DOHH2 (cell line): ENCODE measurements around the gene C22orf23.

Experiments
- H3F3A ChIP-seq: fragments of 200-600 bp; sonication (generic), shearing (Covaris generic); 2 replicates; pipeline ENCODE4 v1.6.0; 2016; ENCODE audit warnings: antibody characterized with exemption, mild to moderate bottlenecking; ENCODE audit not compliant: control insufficient read depth, insufficient read depth
- H3K27ac ChIP-seq: fragments of 200-600 bp; sonication (generic); 2 replicates; pipeline ENCODE4 v1.5.1; 2014; ENCODE audit warnings: low read depth, mild to moderate bottlenecking, low read length, moderate library complexity
- H3K27me3 ChIP-seq: fragments of 200-600 bp; sonication (generic); 2 replicates; pipeline ENCODE4 v1.6.1; 2014; ENCODE audit warnings: mild to moderate bottlenecking, low read length, mixed read lengths; ENCODE audit not compliant: control insufficient read depth
- H3K36me3 ChIP-seq: fragments of 200-600 bp; sonication (generic); 2 replicates; pipeline ENCODE4 v1.6.1; 2014; ENCODE audit warnings: mild to moderate bottlenecking, low read length, moderate library complexity, mixed read lengths; ENCODE audit not compliant: control insufficient read depth
- H3K4me1 ChIP-seq: fragments of 200-600 bp; sonication (generic); 2 replicates; pipeline ENCODE4 v1.6.1; 2014; ENCODE audit warnings: mild to moderate bottlenecking, low read length, mixed read lengths; ENCODE audit not compliant: control insufficient read depth
- H3K4me2 ChIP-seq: fragments of 200-600 bp; sonication (generic); 2 replicates; pipeline ENCODE4 v1.6.0; 2014; ENCODE audit warnings: mild to moderate bottlenecking, low read length, moderate library complexity
- H3K4me3 ChIP-seq: fragments of 200-600 bp; sonication (generic); 2 replicates; pipeline ENCODE4 v1.5.1; 2014; ENCODE audit warnings: mild to moderate bottlenecking, low read length, mixed read lengths
- H3K79me2 ChIP-seq: fragments of 200-600 bp; sonication (generic); 2 replicates; pipeline ENCODE4 v1.6.1; 2014; ENCODE audit warnings: mild to moderate bottlenecking, low read length, mixed read lengths; ENCODE audit not compliant: control insufficient read depth
- H3K9me2 ChIP-seq: fragments of 200-600 bp; sonication (generic); replicated peaks from 2 replicates; pipeline ENCODE4 v1.6.1; 2014; ENCODE audit warnings: mild to moderate bottlenecking, low read length, mixed read lengths; ENCODE audit not compliant: control insufficient read depth
- H3K9me3 ChIP-seq: fragments of 200-600 bp; sonication (generic); 2 replicates; pipeline ENCODE4 v1.6.1; 2014; ENCODE audit warnings: antibody characterized with exemption, low read length, mixed read lengths; ENCODE audit not compliant: control insufficient read depth, insufficient read depth
- H4K20me1 ChIP-seq: fragments of 200-600 bp; sonication (generic); 2 replicates; pipeline ENCODE4 v1.6.0; 2014; ENCODE audit warnings: low read depth, mild to moderate bottlenecking, antibody characterized with exemption, low read length, moderate library complexity; ENCODE audit not compliant: control insufficient read depth, insufficient read depth
- CTCF ChIP-seq: fragments of 200-600 bp; sonication (generic); IDR thresholded peaks from one replicate; pipeline ENCODE4 v1.5.1; 2014; ENCODE audit warnings: antibody characterized with exemption, mild to moderate bottlenecking, low read depth, low read length; ENCODE audit not compliant: poor library complexity, severe bottlenecking
- EZH2phosphoT487 ChIP-seq: fragments of 200-600 bp; sonication (generic); IDR thresholded peaks from 2 replicates; pipeline ENCODE4 v1.6.1; 2017; ENCODE audit warnings: borderline replicate concordance, mild to moderate bottlenecking, antibody characterized with exemption, low read length, moderate library complexity, mixed read lengths

Gene C22orf23

GRCh38 chr22:37893583-37893983, 59.8 kb downstream of the C22orf23 start:
- no peak for TF ChIP-seq EZH2phosphoT487
- no peak for TF ChIP-seq CTCF
- no peaks in the 10 kb centered on the region for H3K27me3 ChIP-seq
- H3K36me3 ChIP-seq, result peaks cover 28% of the 10 kb centered on the region
- H3K9me2 ChIP-seq, result no peaks in the 10 kb centered on the region
- no peak overlapping the region for H3K4me3 ChIP-seq
- H3K9me3 ChIP-seq, result no peaks in the 10 kb centered on the region
- peaks cover 11% of the 10 kb centered on the region for H3F3A ChIP-seq
- H3K27ac ChIP-seq, result no peak overlapping the region
- H3K4me2 ChIP-seq, result no peak overlapping the region
- H4K20me1 ChIP-seq, result no peaks in the 10 kb centered on the region; the same call in 1 of the 2 replicates
- peaks cover 21% of the 10 kb centered on the region for H3K4me1 ChIP-seq
- no peaks in the 10 kb centered on the region for H3K79me2 ChIP-seq
